ENCODE measurements around the gene ARHGEF4. TPM values are rescaled to one million over a fixed set of nuclear protein-coding genes. Genes with fewer than 3 reads are reported as not detected.

ARHGEF4 gene
- total RNA-seq, 1 experiment from 2014 or later: 26.6 TPM

DNA sequence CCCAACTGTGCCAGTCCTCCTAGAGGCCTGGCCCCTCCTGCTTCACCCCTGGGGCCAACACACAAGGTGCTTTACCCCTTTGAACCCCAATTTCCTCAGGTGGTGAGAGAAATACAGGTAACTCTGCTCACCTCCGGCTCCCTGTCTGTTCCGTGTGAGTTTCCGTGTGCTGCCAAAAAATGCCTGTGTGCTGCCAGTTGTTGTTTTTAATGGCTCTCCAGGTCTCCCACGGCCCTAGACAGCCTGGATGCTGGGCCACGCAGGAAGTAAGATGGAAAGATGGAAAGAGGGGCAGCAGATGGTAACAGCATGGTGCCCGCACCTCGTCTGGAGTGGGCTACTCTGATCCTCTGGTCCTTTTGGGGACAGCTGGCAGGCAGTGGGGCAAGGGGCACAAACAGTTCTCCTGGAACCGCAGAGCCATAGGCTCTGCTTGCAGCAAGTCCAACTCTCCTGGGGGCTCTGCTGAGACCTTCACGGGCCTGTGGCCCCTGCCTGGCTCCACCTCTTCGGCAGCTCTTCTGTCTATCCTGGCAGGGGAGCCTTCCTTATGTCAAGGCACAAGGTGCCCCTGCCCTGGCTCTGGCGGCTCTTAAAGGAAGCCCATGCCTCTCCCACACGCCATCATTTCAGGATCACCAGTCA lies 4.3 kb upstream of the ARHGEF4 start:
- Histone ChIP-seq H3K9ac (ENCODE audit: low read length) (no peak overlapping the region), H3K36me3 (ENCODE audit: control insufficient read depth in 1 of 2, insufficient read depth in 2 of 2, low read length in 2 of 2) (no peaks in the 10 kb centered on the region), H3K27ac (ENCODE audit: low read depth, low read length) (no peak overlapping the region), H3K4me2 (ENCODE audit: low read length) (no peak overlapping the region), H3K4me3 (replicated peaks in 1 of 2; ENCODE audit: low read depth in 1 of 2, low read length in 2 of 2) (no peak overlapping the region), H4K20me1 (ENCODE audit: insufficient read depth) (no peaks in the 10 kb centered on the region), H3K9me3 (ENCODE audit: control insufficient read depth in 1 of 2, insufficient read depth in 1 of 2, low read depth in 1 of 2, low read length in 2 of 2) (no peaks in the 10 kb centered on the region), H3K9me2 (ENCODE audit: insufficient read depth) (no peaks in the 10 kb centered on the region), H3K4me1 (ENCODE audit: control insufficient read depth in 1 of 2, insufficient read depth in 2 of 2, low read length in 2 of 2) (peaks cover 7 to 30% of the 10 kb centered on the region in 2 experiments; a peak in 3 of 4 replicates), H2AFZ (ENCODE audit: low read depth, low read length, poor library complexity, severe bottlenecking) (no peak overlapping the region), H3K79me2 (ENCODE audit: insufficient read depth, low read length) (peaks cover 2% of the 10 kb centered on the region; the same call in 1 of the 2 replicates), H3K27me3 (ENCODE audit: insufficient read depth, low read length) (no peaks in the 10 kb centered on the region)
- DNase-seq (ENCODE audit: low read depth, low spot score): no peak
- POLR2A ChIA-PET: interaction anchor here (0.7 kb wide), 1 partner anchor 651 kb away, joined by 3 read pairs; the partner anchor contains the start of gene SMPD4
- RAD21 ChIA-PET (ENCODE audit: low non-redundant PET in 1 of 2, low total read pairs in 2 of 2, uncharacterized antibody in 2 of 2, unreplicated experiment in 2 of 2): no interaction called here
- no peak for ATAC-seq
- TF ChIP-seq ZNF274 (IDR thresholded peaks at IDR 0.05; ENCODE audit: low read depth, low read length) (no peak), TCF7L2 (IDR thresholded peaks at IDR 0.05; ENCODE audit: borderline replicate concordance, extremely low read depth, insufficient read depth, insufficient read length) (no peak), SP1 (IDR thresholded peaks at IDR 0.05; ENCODE audit: low read depth) (no peak), JUND (IDR thresholded peaks at IDR 0.05) (no peak), EZH2 (IDR thresholded peaks at IDR 0.05) (no peak), SIN3A (IDR thresholded peaks at IDR 0.05; ENCODE audit: low read depth) (no peak)
- TF ChIP-seq, protein P1, sequence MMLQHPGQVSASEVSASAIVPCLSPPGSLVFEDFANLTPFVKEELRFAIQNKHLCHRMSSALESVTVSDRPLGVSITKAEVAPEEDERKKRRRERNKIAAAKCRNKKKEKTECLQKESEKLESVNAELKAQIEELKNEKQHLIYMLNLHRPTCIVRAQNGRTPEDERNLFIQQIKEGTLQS (IDR thresholded peaks at IDR 0.05): no peak
- TF ChIP-seq, protein P2, sequence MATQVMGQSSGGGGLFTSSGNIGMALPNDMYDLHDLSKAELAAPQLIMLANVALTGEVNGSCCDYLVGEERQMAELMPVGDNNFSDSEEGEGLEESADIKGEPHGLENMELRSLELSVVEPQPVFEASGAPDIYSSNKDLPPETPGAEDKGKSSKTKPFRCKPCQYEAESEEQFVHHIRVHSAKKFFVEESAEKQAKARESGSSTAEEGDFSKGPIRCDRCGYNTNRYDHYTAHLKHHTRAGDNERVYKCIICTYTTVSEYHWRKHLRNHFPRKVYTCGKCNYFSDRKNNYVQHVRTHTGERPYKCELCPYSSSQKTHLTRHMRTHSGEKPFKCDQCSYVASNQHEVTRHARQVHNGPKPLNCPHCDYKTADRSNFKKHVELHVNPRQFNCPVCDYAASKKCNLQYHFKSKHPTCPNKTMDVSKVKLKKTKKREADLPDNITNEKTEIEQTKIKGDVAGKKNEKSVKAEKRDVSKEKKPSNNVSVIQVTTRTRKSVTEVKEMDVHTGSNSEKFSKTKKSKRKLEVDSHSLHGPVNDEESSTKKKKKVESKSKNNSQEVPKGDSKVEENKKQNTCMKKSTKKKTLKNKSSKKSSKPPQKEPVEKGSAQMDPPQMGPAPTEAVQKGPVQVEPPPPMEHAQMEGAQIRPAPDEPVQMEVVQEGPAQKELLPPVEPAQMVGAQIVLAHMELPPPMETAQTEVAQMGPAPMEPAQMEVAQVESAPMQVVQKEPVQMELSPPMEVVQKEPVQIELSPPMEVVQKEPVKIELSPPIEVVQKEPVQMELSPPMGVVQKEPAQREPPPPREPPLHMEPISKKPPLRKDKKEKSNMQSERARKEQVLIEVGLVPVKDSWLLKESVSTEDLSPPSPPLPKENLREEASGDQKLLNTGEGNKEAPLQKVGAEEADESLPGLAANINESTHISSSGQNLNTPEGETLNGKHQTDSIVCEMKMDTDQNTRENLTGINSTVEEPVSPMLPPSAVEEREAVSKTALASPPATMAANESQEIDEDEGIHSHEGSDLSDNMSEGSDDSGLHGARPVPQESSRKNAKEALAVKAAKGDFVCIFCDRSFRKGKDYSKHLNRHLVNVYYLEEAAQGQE (IDR thresholded peaks at IDR 0.05; ENCODE audit: low read depth): no peak
- TF ChIP-seq, protein P3, sequence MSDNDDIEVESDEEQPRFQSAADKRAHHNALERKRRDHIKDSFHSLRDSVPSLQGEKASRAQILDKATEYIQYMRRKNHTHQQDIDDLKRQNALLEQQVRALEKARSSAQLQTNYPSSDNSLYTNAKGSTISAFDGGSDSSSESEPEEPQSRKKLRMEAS (IDR thresholded peaks at IDR 0.05): no peak
- intact Hi-C loops (cut with micrococcal nuclease): no loop called here
- CTCF ChIA-PET: no interaction called here
- BruUV-seq (replicated peaks): no TSS peak

All from HCT116 (cell line).